IMR-90 (cell line): Measurements from ENCODE around the gene PPT2. TPM values are rescaled to one million over a fixed set of nuclear protein-coding genes. Genes with fewer than 3 reads are reported as not detected.

Experiments used
- ATAC-seq: fragments of 200-7000 bp; cut with Tn5 transposase; 2 replicates; pipeline ENCODE4 v1.9.1; 2020; ENCODE audit warnings: low read depth, mild to moderate bottlenecking, moderate library complexity
- BruUV-seq: library from RNA; stranded (reverse); fragments of 400-500 nt; replicated peaks from 2 replicates; lab custom pipeline; 2021; lab: Mats Ljungman, UMichigan
- CTCF ChIA-PET: fragments of 300-600 bp; formaldehyde crosslinking; extraction: SDS; loops from one replicate; lab custom pipeline; 2021; ENCODE audit warnings: antibody characterized with exemption; lab: Yijun Ruan, JAX
- POLR2A ChIA-PET: fragments of 300-600 bp; sonication (Branson Sonifier 250); formaldehyde crosslinking; loops from one replicate; lab custom pipeline; 2022; ENCODE audit warnings: antibody characterized with exemption; ENCODE audit not compliant: unreplicated experiment; lab: Charles Lee
- DNase-seq: peaks from one replicate; pipeline ENCODE4 v3.0.0; 2013
- H2AFZ ChIP-seq: replicated peaks from 2 replicates; pipeline ENCODE3; 2013; ENCODE audit warnings: low read length, mild to moderate bottlenecking; ENCODE audit not compliant: poor library complexity
- H2AK5ac ChIP-seq: 2 replicates; pipeline ENCODE4 v1.6.1; 2013; ENCODE audit warnings: low read depth, low read length, inconsistent platforms
- H2AK9ac ChIP-seq: replicated peaks from 2 replicates; pipeline ENCODE3; 2013; ENCODE audit warnings: mild to moderate bottlenecking, low read depth, low read length, moderate library complexity; ENCODE audit not compliant: poor library complexity
- H2BK120ac ChIP-seq: 2 replicates; pipeline ENCODE4 v1.6.1; 2013; ENCODE audit warnings: low read depth, low read length, inconsistent platforms
- H2BK15ac ChIP-seq: 3 replicates; pipeline ENCODE4 v1.6.1; 2013; ENCODE audit warnings: low read depth, low read length, inconsistent platforms
- H2BK20ac ChIP-seq: 2 replicates; pipeline ENCODE4 v1.6.1; 2013; ENCODE audit warnings: low read depth, mild to moderate bottlenecking, inconsistent platforms, low read length, moderate library complexity
- H2BK5ac ChIP-seq: 2 replicates; pipeline ENCODE4 v1.6.1; 2013; ENCODE audit warnings: mild to moderate bottlenecking, low read depth, low read length, inconsistent platforms; ENCODE audit not compliant: poor library complexity, severe bottlenecking
- H3K14ac ChIP-seq: replicated peaks from 2 replicates; pipeline ENCODE4 v1.6.1; 2013; ENCODE audit warnings: low read depth, low read length, inconsistent platforms
- H3K18ac ChIP-seq: 2 replicates; pipeline ENCODE4 v1.6.1; 2013; ENCODE audit warnings: low read depth, low read length, control low read depth
- H3K23ac ChIP-seq: 2 replicates; pipeline ENCODE4 v1.6.1; 2013; ENCODE audit warnings: low read depth, low read length, inconsistent platforms
- H3K27ac ChIP-seq: 2 replicates; pipeline ENCODE4 v1.5.1; 2013; ENCODE audit warnings: mild to moderate bottlenecking, control low read depth, low read length; ENCODE audit not compliant: insufficient read depth
- H3K27me3 ChIP-seq: 2 replicates; pipeline ENCODE4 v1.6.1; 2013; ENCODE audit warnings: low read length; ENCODE audit not compliant: control insufficient read depth, insufficient read depth
- H3K36me3 ChIP-seq: 2 replicates; pipeline ENCODE4 v1.6.1; 2013; ENCODE audit warnings: low read length, mixed read lengths; ENCODE audit not compliant: control insufficient read depth, insufficient read depth
- H3K4ac ChIP-seq: 2 replicates; pipeline ENCODE4 v1.6.1; 2013; ENCODE audit warnings: low read depth, low read length, inconsistent platforms
- H3K4me1 ChIP-seq: 2 replicates; pipeline ENCODE4 v1.6.1; 2013; ENCODE audit warnings: low read length, mixed read lengths; ENCODE audit not compliant: control insufficient read depth, insufficient read depth
- H3K4me2 ChIP-seq: 2 replicates; pipeline ENCODE4 v1.6.1; 2013; ENCODE audit warnings: low read depth, mild to moderate bottlenecking, control low read depth, low read length, moderate library complexity
- H3K4me3 ChIP-seq: 2 replicates; pipeline ENCODE4 v1.5.1; 2013; ENCODE audit warnings: low read depth, mild to moderate bottlenecking, control low read depth, low read length, moderate library complexity; ENCODE audit not compliant: insufficient read depth
- H3K56ac ChIP-seq: 2 replicates; pipeline ENCODE4 v1.6.1; 2013; ENCODE audit warnings: low read length, inconsistent platforms; ENCODE audit not compliant: insufficient read depth; ENCODE audit errors: extremely low read depth
- H3K79me1 ChIP-seq, 2 experiments: 2 replicates each; pipeline ENCODE4 v1.6.1; 2013; ENCODE audit warnings: low read length in 2 of 2, inconsistent platforms in 1 of 2, low read depth in 1 of 2
- H3K9ac ChIP-seq: 2 replicates; pipeline ENCODE4 v1.6.1; 2013; ENCODE audit warnings: low read depth, low read length, control low read depth
- H3K9me1 ChIP-seq: 2 replicates; pipeline ENCODE4 v1.6.1; 2013; ENCODE audit warnings: low read length, inconsistent platforms; ENCODE audit not compliant: insufficient read depth
- H3K9me3 ChIP-seq: 2 replicates; pipeline ENCODE4 v1.6.1; 2013; ENCODE audit warnings: low read length; ENCODE audit not compliant: control insufficient read depth, insufficient read depth
- H4K20me1 ChIP-seq: 2 replicates; pipeline ENCODE4 v1.6.1; 2013; ENCODE audit warnings: low read length, inconsistent platforms; ENCODE audit not compliant: insufficient read depth
- H4K5ac ChIP-seq: 2 replicates; pipeline ENCODE4 v1.6.1; 2013; ENCODE audit warnings: mild to moderate bottlenecking, low read depth, low read length, control low read depth
- H4K8ac ChIP-seq, 2 experiments: 2 replicates each; pipeline ENCODE4 v1.6.1; 2013; ENCODE audit warnings: low read depth in 2 of 2, low read length in 2 of 2, control low read depth in 1 of 2, inconsistent platforms in 1 of 2
- H4K91ac ChIP-seq: 2 replicates; pipeline ENCODE4 v1.6.1; 2013; ENCODE audit warnings: low read depth, low read length, inconsistent platforms; ENCODE audit not compliant: insufficient read depth
- BHLHE40 ChIP-seq: fragments of 150-350 bp; IDR thresholded peaks from 2 replicates; pipeline ENCODE4 v1.6.1; 2016; ENCODE audit warnings: mild to moderate bottlenecking, low read depth, low read length
- CEBPB ChIP-seq: IDR thresholded peaks from 2 replicates; pipeline ENCODE4 v1.6.1; 2012; ENCODE audit warnings: low read depth, low read length, improper control_type of control experiment
- CHD1 ChIP-seq: IDR thresholded peaks from 2 replicates; pipeline ENCODE4 v1.6.1; 2012; ENCODE audit warnings: low read depth, low read length, improper control_type of control experiment
- ELK1 ChIP-seq: fragments of 150-350 bp; IDR thresholded peaks from 2 replicates; pipeline ENCODE4 v1.6.1; 2016; ENCODE audit warnings: low read depth, mild to moderate bottlenecking, low read length, moderate library complexity, borderline replicate concordance
- MXI1 ChIP-seq: IDR thresholded peaks from 2 replicates; pipeline ENCODE4 v1.6.1; 2012; ENCODE audit warnings: low read depth, mild to moderate bottlenecking, low read length, moderate library complexity, borderline replicate concordance
- NFE2L2 ChIP-seq: fragments of 150-350 bp; IDR thresholded peaks from 2 replicates; pipeline ENCODE4 v1.6.1; 2016; ENCODE audit warnings: low read depth, mild to moderate bottlenecking, low read length
- POLR2A ChIP-seq: IDR thresholded peaks from 2 replicates; pipeline ENCODE4 v1.6.1; 2012; ENCODE audit warnings: mild to moderate bottlenecking, low read depth, low read length
- RAD21 ChIP-seq: IDR thresholded peaks from 2 replicates; pipeline ENCODE4 v1.6.1; 2012; ENCODE audit warnings: low read length, improper control_type of control experiment
- RCOR1 ChIP-seq: IDR thresholded peaks from 2 replicates; pipeline ENCODE4 v1.6.1; 2012; ENCODE audit warnings: mild to moderate bottlenecking, low read length, improper control_type of control experiment; ENCODE audit not compliant: insufficient replicate concordance
- SMC3 ChIP-seq: fragments of 150-350 bp; IDR thresholded peaks from 2 replicates; pipeline ENCODE4 v1.6.1; 2016; ENCODE audit warnings: low read depth, mild to moderate bottlenecking, antibody characterized with exemption, low read length, moderate library complexity
- USF2 ChIP-seq: fragments of 150-350 bp; IDR thresholded peaks from 2 replicates; pipeline ENCODE4 v1.6.1; 2017; ENCODE audit warnings: mild to moderate bottlenecking, antibody characterized with exemption, low read length, low read depth
- WGBS, 2 experiments: methylation state at CpG; one replicate each; pipeline versions ENCODE4 v1.1.5 to v1.1.7; 2013; ENCODE audit warnings: missing lambda C conversion rate in 2 of 2; ENCODE audit not compliant: insufficient read length in 1 of 2; ENCODE audit errors: extremely low coverage in 2 of 2; 5-methylcytosine and 5-hydroxymethylcytosine counted together
- dilution Hi-C: fragments of 300-500 bp; cut with HindIII; formaldehyde crosslinking; loops from one replicate; pipeline ENCODE4 v1.14.3; 2018; ENCODE audit warnings: low sequenced_read_pairs; ENCODE audit not compliant: unreplicated experiment
- in situ Hi-C: fragments of 300-500 bp; cut with MboI; formaldehyde crosslinking; loops from 3 replicates; pipeline ENCODE4 v1.14.3; 2019; ENCODE audit warnings: low sequenced_read_pairs, inconsistent platforms, mixed read lengths
- intact Hi-C: fragments of 100-400 bp; cut with micrococcal nuclease; formaldehyde crosslinking; loops from 2 replicates; pipeline ENCODE4 v1.10.0; 2022
- polyA plus RNA-seq, 3 experiments: library from polyadenylated mRNA; depleted of rRNA; stranded (reverse); fragments of >200 nt; gene quantifications; 2 replicates each; pipeline ENCODE4 v1.2.3, GENCODE V29; 2012; ENCODE audit warnings: low replicate concordance in 1 of 3
- total RNA-seq: library from RNA; depleted of rRNA; stranded (reverse); fragments of >200 nt; gene quantifications from 2 replicates; pipeline ENCODE4 v1.2.3, GENCODE V29; 2012

Gene PPT2
- total and polyA plus RNA-seq, 2 of the 4 experiments (the other 2 are of a cell fraction) = 3.2 to 16.2 TPM

GRCh38 chr6:32196682-32197616, 43.0 kb downstream of the PPT2 start:
- DNase-seq = peak; percentile 12
- Histone ChIP-seq H2BK15ac (peak overlapping the region; percentile 50; the same call in 1 of the 3 replicates), H4K8ac (peak overlapping the region; percentile 98 to 99), H3K4me2 (peak overlapping the region; percentile 86), H2AK9ac (peak overlapping the region; percentile 85), H2BK5ac (peak overlapping the region; percentile 91), H3K79me1 (peaks cover 10 to 29% of the 10 kb centered on the region in 2 experiments), H3K9ac (peak overlapping the region; percentile 91), H2BK120ac (peak overlapping the region; percentile 61), H3K4ac (peak overlapping the region; percentile 96), H2AK5ac (peak overlapping the region; percentile 96), H3K14ac (peak overlapping the region; percentile 95), H2AFZ (peak overlapping the region; percentile 98), H3K4me1 (peaks cover 10% of the 10 kb centered on the region), H3K4me3 (peak overlapping the region; percentile 67), H4K20me1 (no peaks in the 10 kb centered on the region), H3K27me3 (peaks cover 7% of the 10 kb centered on the region; the same call in 1 of the 2 replicates), H2BK20ac (peak overlapping the region; percentile 40; the same call in 1 of the 2 replicates), H3K9me3 (no peaks in the 10 kb centered on the region), H3K23ac (peak overlapping the region; percentile 63), H4K5ac (peak overlapping the region; percentile 77), H4K91ac (peak overlapping the region; percentile 94), H3K27ac (peak overlapping the region; percentile 94), H3K9me1 (peaks cover 24% of the 10 kb centered on the region), H3K56ac (peak overlapping the region; percentile 39; the same call in 1 of the 2 replicates), H3K36me3 (no peaks in the 10 kb centered on the region), H3K18ac (peak overlapping the region; percentile 51; the same call in 1 of the 2 replicates)
- no TSS peak for BruUV-seq
- CTCF ChIA-PET = no interaction called here
- dilution Hi-C loops = no loop called here
- in situ Hi-C loops = loop anchor here (25.0 kb wide), 1 partner anchor 765 kb away; the partner anchor contains the start of genes BRD2 and HLA-DMA
- no peak for TF ChIP-seq RCOR1
- no peak for TF ChIP-seq NFE2L2
- TF ChIP-seq ELK1 = no peak
- no peak for TF ChIP-seq BHLHE40
- no peak for TF ChIP-seq USF2
- no peak for TF ChIP-seq CHD1
- TF ChIP-seq SMC3 = no peak
- no peak for TF ChIP-seq POLR2A
- no peak for TF ChIP-seq RAD21
- TF ChIP-seq CEBPB = no peak
- no peak for TF ChIP-seq MXI1
- POLR2A ChIA-PET = no interaction called here
- ATAC-seq = no peak
- WGBS, 2 experiments = 33% methylated on average over 12 of the region's 28 CpGs; no CpG with 5 or more reads in 1 of the 2 experiments
- intact Hi-C loops = loop anchor here (2.0 kb wide), 1 partner anchor 48 kb away; no protein-coding TSS in a partner anchor
